ENCODE measurements around the gene TASP1. TPM values are rescaled to one million over a fixed set of nuclear protein-coding genes. Genes with fewer than 3 reads are reported as not detected.

Gene TASP1
- total and polyA plus RNA-seq, 2 donors from 2014 or later, result 6.0 to 22.7 TPM

DNA sequence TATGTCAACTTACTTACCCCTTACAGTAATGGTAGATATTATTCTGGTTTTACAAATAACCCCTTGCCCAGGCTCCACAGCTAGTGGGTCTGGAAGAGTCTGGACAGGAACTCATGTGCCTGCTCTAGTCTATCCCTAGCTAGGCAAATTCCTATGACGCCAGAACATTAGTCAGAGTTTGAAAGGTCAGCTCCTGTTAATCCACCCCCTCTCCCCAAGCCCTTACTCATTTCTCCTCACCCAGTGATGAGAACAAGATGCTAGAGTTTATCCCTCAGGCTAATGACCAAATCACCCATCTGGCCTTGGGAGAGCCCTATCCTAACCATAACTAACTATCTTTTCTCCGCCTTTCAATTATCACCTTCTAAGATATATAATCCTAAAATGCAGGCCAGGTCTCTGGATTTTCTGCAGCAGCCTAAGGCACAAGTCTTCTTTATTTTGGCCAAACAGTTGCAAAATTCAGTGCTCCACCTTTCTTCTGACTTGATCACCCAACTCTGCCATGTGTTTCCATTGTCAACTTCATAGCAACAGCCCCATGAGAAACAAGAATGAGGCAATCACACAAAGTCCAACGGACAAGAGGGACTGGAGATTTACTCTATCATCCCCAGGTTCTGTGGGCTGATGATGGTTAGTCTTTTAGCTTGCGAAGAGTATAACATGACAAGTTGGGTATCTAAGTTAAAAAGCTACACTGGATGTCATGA is 113.3 kb downstream of the TASP1 start:
- Histone ChIP-seq H3K9ac (ENCODE audit: low read length in 3 of 3) (no peak overlapping the region), H3K4me3 (ENCODE audit: low read length in 3 of 3) (no peak overlapping the region), H3K27ac (ENCODE audit: low read depth in 2 of 2, low read length in 2 of 2) (no peak overlapping the region), H3K27me3 (ENCODE audit: control insufficient read depth, insufficient read depth, low read length) (no peaks in the 10 kb centered on the region), H3K9me3 (ENCODE audit: control insufficient read depth in 2 of 3, insufficient read depth in 1 of 3, low read length in 3 of 3) (no peaks in the 10 kb centered on the region), H3K4me1 (ENCODE audit: control insufficient read depth in 2 of 3, insufficient read depth in 2 of 3, low read depth in 1 of 3, low read length in 3 of 3) (no peaks in the 10 kb centered on the region), H3K36me3 (ENCODE audit: control insufficient read depth in 2 of 3, insufficient read depth in 3 of 3, low read length in 3 of 3) (peaks cover 2 to 12% (median 5%) of the 10 kb centered on the region in 3 donors)
- no peak for DNase-seq
- FAIRE-seq, result no peak
- intact Hi-C loops (cut with DNase I), result no loop called here
- no peak for TF ChIP-seq CTCF (IDR thresholded peaks at IDR 0.05; ENCODE audit: borderline replicate concordance, extremely low read depth, insufficient read depth)

- no peak for TF ChIP-seq CTCF (IDR thresholded peaks at IDR 0.05; ENCODE audit: borderline replicate concordance, extremely low read depth, insufficient read depth)
- no peak for DNase-seq
- intact Hi-C loops (cut with DNase I), result no loop called here
- H3K9ac ChIP-seq (ENCODE audit: low read length in 3 of 3), result no peak overlapping the region
- H3K4me1 ChIP-seq (ENCODE audit: control insufficient read depth in 2 of 3, insufficient read depth in 2 of 3, low read depth in 1 of 3, low read length in 3 of 3), result no peaks in the 10 kb centered on the region
- H3K27ac ChIP-seq (ENCODE audit: low read depth in 2 of 2, low read length in 2 of 2), result no peak overlapping the region
- H3K27me3 ChIP-seq (ENCODE audit: control insufficient read depth, insufficient read depth, low read length), result no peaks in the 10 kb centered on the region
- no peak overlapping the region for H3K4me3 ChIP-seq (ENCODE audit: low read length in 3 of 3)
- H3K36me3 ChIP-seq (ENCODE audit: control insufficient read depth in 2 of 3, insufficient read depth in 3 of 3, low read length in 3 of 3), result peaks cover 2 to 12% (median 5%) of the 10 kb centered on the region in 3 donors
- no peaks in the 10 kb centered on the region for H3K9me3 ChIP-seq (ENCODE audit: control insufficient read depth in 2 of 3, insufficient read depth in 1 of 3, low read length in 3 of 3)
- FAIRE-seq, result no peak
Observed at GRCh38 chr20:13524339-13524738, 114.4 kb downstream of the TASP1 start.

DNA sequence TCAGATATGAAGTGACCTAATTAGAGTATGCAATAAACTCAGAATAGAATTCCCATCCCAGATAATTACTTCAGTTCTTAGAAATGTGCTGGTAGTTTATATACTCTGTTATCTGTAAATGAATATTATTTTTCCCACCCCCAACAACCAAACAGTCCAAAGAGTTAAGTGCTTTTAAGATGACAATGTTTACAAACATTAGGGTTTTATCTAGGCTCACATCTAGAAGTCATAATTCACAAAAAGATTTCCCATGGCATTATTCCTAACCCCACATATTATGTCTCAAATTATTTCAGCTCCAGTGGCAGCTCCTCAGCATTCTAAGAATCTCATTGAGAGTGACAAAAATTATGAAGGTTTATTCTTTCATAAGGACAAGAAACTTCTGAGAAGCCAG is 120.9 kb downstream of the TASP1 start:
- H3K4me3 ChIP-seq (ENCODE audit: low read length in 3 of 3), result no peak overlapping the region
- DNase-seq (no peak), FAIRE-seq (no peak)
- TF ChIP-seq CTCF (IDR thresholded peaks at IDR 0.05; ENCODE audit: borderline replicate concordance, extremely low read depth, insufficient read depth), result no peak
- H3K27ac ChIP-seq (ENCODE audit: low read depth in 2 of 2, low read length in 2 of 2), result no peak overlapping the region
- no peaks in the 10 kb centered on the region for H3K9me3 ChIP-seq (ENCODE audit: control insufficient read depth in 2 of 3, insufficient read depth in 1 of 3, low read length in 3 of 3)
- intact Hi-C loops (cut with DNase I), result no loop called here
- no peaks in the 10 kb centered on the region for H3K4me1 ChIP-seq (ENCODE audit: control insufficient read depth in 2 of 3, insufficient read depth in 2 of 3, low read depth in 1 of 3, low read length in 3 of 3)
- H3K27me3 ChIP-seq (ENCODE audit: control insufficient read depth, insufficient read depth, low read length), result no peaks in the 10 kb centered on the region
- H3K36me3 ChIP-seq (ENCODE audit: control insufficient read depth in 2 of 3, insufficient read depth in 3 of 3, low read length in 3 of 3), result peaks cover 0 to 4% (median 0%) of the 10 kb centered on the region in 3 donors
- H3K9ac ChIP-seq (ENCODE audit: low read length in 3 of 3), result no peak overlapping the region

Measured in kidney (tissue), 14 donors.